NB4 (cell line): ENCODE data around the gene CAPNS2.

ENCODE experiments used
- DNase-seq: peaks from one replicate; pipeline ENCODE4 v3.0.0; 2010; ENCODE audit warnings: low read depth
- H3K4me3 ChIP-seq: one replicate; pipeline ENCODE4 v1.5.1; 2011; ENCODE audit warnings: mild to moderate bottlenecking, low read depth, low read length, moderate library complexity
- CTCF ChIP-seq: IDR thresholded peaks from one replicate; pipeline ENCODE4 v1.5.1; 2012; ENCODE audit warnings: low read depth, low read length
- MAX ChIP-seq: IDR thresholded peaks from 2 replicates; pipeline ENCODE4 v1.6.1; 2011; ENCODE audit warnings: low read depth, low read length
- MYC ChIP-seq: IDR thresholded peaks from 2 replicates; pipeline ENCODE4 v1.6.1; 2011; ENCODE audit warnings: low read depth, low read length
- POLR2A ChIP-seq: IDR thresholded peaks from 2 replicates; pipeline ENCODE4 v1.6.1; 2011; ENCODE audit warnings: mild to moderate bottlenecking; ENCODE audit not compliant: insufficient read length; ENCODE audit errors: extremely low read depth

Gene CAPNS2

DNA sequence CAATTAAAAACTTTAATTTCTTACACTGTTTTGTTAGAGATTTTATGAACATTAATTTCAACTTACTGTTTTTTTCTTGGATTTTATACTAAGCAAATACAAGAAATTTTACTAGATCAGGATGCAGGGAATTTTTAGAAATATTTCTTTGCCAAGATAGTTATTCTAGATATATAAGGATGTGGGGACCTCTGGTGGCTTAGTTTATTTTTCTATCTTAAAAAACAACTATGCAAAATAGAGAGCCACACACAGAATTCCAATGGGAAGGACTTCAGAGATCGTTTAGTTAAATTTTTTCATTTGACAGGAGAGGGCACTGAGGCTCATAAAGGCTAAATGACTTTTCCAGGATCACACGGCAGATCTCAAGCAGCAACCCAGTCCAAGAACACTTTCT, 23.0 kb upstream of the CAPNS2 start:
- no peak overlapping the region for H3K4me3 ChIP-seq
- peak; percentile 21 for DNase-seq
- TF ChIP-seq POLR2A = no peak
- TF ChIP-seq MAX = no peak
- no peak for TF ChIP-seq CTCF
- TF ChIP-seq MYC = no peak

DNA sequence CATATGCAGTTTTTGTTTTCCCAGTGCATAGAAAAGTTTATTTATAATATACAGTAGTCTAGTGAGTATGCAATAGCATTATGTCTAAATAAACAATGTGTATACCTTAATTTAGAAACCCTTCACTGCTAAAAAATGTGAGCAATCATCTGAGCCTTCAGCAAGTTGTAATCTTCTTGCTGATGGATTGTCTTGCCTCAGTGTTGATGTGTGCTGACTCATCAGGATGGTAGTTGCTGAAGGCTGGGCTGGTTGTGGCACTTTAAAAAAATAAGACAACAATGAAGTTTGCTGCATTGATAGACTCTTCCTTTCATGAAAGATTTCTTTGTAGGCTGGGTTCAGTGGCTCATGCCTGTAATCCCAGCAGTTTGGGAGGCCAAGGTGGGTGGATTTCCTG, 13.9 kb upstream of the CAPNS2 start:
- no peak overlapping the region for H3K4me3 ChIP-seq
- TF ChIP-seq MAX (no peak), CTCF (no peak), POLR2A (no peak), MYC (no peak)
- no peak for DNase-seq

- DNase-seq = no peak
- H3K4me3 ChIP-seq = no peak overlapping the region
- TF ChIP-seq MYC (no peak), POLR2A (no peak), MAX (no peak), CTCF (no peak)
Measured at GRCh38 chr16:55555436-55555835, 11.0 kb upstream of the CAPNS2 start.

GRCh38 chr16:55557186-55557585, 9.3 kb upstream of the CAPNS2 start:
- no peak for TF ChIP-seq POLR2A
- no peak for TF ChIP-seq CTCF
- H3K4me3 ChIP-seq = no peak overlapping the region
- no peak for DNase-seq

DNA sequence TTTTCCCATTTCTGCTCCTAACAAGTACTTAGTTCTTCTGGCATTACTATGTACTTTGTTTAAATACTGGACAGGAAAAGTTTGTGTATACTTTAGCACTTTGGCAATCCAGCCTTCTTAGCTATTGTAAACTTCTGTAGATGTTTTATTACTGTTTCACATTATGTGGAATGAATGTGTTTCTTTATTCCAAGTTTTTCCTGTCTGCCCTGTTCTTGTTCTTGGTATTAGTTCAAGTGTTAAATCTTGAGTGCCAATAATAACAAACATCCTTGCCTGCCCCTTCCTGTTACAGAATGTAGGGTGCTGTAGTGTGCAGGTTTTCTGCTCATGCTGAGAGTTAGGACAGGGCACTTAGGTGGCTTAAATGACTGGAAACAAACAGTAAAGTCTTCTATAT, 7.3 kb upstream of the CAPNS2 start:
- H3K4me3 ChIP-seq = no peak overlapping the region
- DNase-seq = no peak
- TF ChIP-seq CTCF (no peak), MAX (no peak), POLR2A (no peak)

DNA sequence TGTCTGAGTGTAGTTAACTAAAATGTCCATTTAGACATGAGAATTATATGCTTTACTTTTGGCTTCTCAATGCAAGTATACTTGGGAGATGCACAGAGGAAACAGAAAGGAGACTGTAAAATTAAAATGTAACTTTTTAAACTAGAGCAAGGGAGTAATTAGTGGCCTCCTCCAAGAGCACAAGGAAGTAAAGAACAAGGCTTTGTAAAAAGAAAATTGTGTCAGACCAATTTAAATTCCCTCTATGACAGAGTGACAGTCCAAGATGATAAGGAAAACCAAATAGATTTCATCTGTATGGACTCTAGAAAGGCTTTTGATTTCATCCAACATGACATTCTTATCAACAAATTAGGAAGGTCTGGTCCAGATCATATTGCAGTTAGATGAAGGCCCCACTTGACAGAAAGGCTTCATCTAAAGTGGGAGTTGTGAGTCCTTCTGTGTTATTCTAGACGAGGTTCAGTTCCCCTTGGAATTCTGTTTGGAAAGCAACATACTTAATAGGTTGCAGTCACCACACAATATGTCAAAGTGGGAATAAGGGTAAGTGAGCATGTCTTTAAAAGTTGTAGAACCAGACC, 6.5 kb upstream of the CAPNS2 start:
- no peak overlapping the region for H3K4me3 ChIP-seq
- DNase-seq = no peak
- TF ChIP-seq POLR2A (no peak), MAX (no peak), CTCF (no peak), MYC (no peak)
